NCI-H510A treated with DMSO at 0.1 percent for 48 hours (cell line): ENCODE measurements around the gene PLA2G15.

Experiments
- DNase-seq: peaks from one replicate; lab custom pipeline; 2025; lab: John Stamatoyannopoulos, UW

PLA2G15 gene

GRCh38 chr16:68233085-68233834, 11.9 kb upstream of the PLA2G15 start:
- no peak for DNase-seq

- no peak for DNase-seq
Measured at GRCh38 chr16:68233835-68234187, 11.4 kb upstream of the PLA2G15 start.

GRCh38 chr16:68234188-68235107, 10.7 kb upstream of the PLA2G15 start:
- DNase-seq = peak; percentile 92

GRCh38 chr16:68235108-68235886, 9.9 kb upstream of the PLA2G15 start:
- no peak for DNase-seq

- no peak for DNase-seq
Measured at GRCh38 chr16:68235887-68236136, 9.4 kb upstream of the PLA2G15 start, which contains the start of gene ESRP2. Gene ESRP2, minus strand, starts transcription at chr16:68236127. Its CDS starts 82 bp downstream, at chr16:68236045.

- peak; percentile 77 for DNase-seq
Measured at GRCh38 chr16:68236137-68236825, 8.9 kb upstream of the PLA2G15 start.

GRCh38 chr16:68236826-68237242, 8.3 kb upstream of the PLA2G15 start:
- DNase-seq = no peak

GRCh38 chr16:68237243-68238028, 7.7 kb upstream of the PLA2G15 start:
- DNase-seq = peak; percentile 74

- DNase-seq = no peak
Measured at GRCh38 chr16:68238029-68238345, 7.2 kb upstream of the PLA2G15 start.

GRCh38 chr16:68242085-68242484, 3.1 kb upstream of the PLA2G15 start:
- DNase-seq = no peak

- no peak for DNase-seq
Measured at GRCh38 chr16:68242926-68243858, 2.0 kb upstream of the PLA2G15 start.

- DNase-seq = no peak
Measured at GRCh38 chr16:68244481-68244902, 681 bp upstream of the PLA2G15 start.

GRCh38 chr16:68246121-68246520, 948 bp downstream of the PLA2G15 start:
- DNase-seq = no peak

- DNase-seq = no peak
Measured at GRCh38 chr16:68246666-68247065, 1.5 kb downstream of the PLA2G15 start.

GRCh38 chr16:68247400-68247799, 2.2 kb downstream of the PLA2G15 start:
- DNase-seq = no peak

- no peak for DNase-seq
Measured at GRCh38 chr16:68247932-68248331, 2.8 kb downstream of the PLA2G15 start.

- no peak for DNase-seq
Measured at GRCh38 chr16:68249371-68249770, 4.2 kb downstream of the PLA2G15 start.

GRCh38 chr16:68250951-68251350, 5.8 kb downstream of the PLA2G15 start:
- no peak for DNase-seq

GRCh38 chr16:68251832-68252231, 6.7 kb downstream of the PLA2G15 start:
- no peak for DNase-seq

- DNase-seq = no peak
Measured at GRCh38 chr16:68252383-68252782, 7.2 kb downstream of the PLA2G15 start.
